Measurements from ENCODE around the gene UGT1A9. TPM values are rescaled to one million over a fixed set of nuclear protein-coding genes. Genes with fewer than 3 reads are reported as not detected.
A peak's percentile ranks its signal among the peaks of the same experiment; 100 is the strongest.

Gene UGT1A9
- total RNA-seq (2016; rRNA removed; fragmentation: Illumina TruSeq; extraction: Trizol) (not detected in 2 replicates), polyA plus RNA-seq (2011; rRNA removed) (0.07 TPM in 1 of 2 replicates, not detected in the other), polyA minus RNA-seq (2011; rRNA and poly(A)+ RNA removed; ENCODE audit: low replicate concordance) (not detected in 2 replicates), Bru-seq, nascent RNA (not detected), BruChase-seq, experiment 1, labeled RNA remaining after a 6-hour chase (not detected), BruChase-seq, experiment 2, labeled RNA remaining after a 2-hour chase (percentile 25 among the genes with signal in this experiment)
- total RNA-seq (2016; cell fraction: cytosol; rRNA removed; fragmentation: Illumina TruSeq; extraction: Trizol; ENCODE audit: low read depth), result not detected in 2 replicates
- total RNA-seq (2016; cell fraction: insoluble cytoplasmic fraction; rRNA removed; fragmentation: Illumina TruSeq; extraction: Trizol), result 0.06 TPM in 1 of 2 replicates, not detected in the other
- total RNA-seq (2016; cell fraction: membrane; rRNA removed; fragmentation: Illumina TruSeq; extraction: Trizol), result not detected in 2 replicates
- not detected in 2 replicates for total RNA-seq (2016; cell fraction: nucleus; rRNA removed; fragmentation: Illumina TruSeq; extraction: Trizol)
- polyA plus RNA-seq (2011; cell fraction: cytosol; rRNA removed), result not detected in 2 replicates
- not detected in 2 replicates for polyA plus RNA-seq (2011; cell fraction: nucleus; rRNA removed)
- polyA plus RNA-seq (2012), result not detected in 2 replicates
- polyA plus RNA-seq (2016; cell fraction: cytosol; fragmentation: Illumina TruSeq; extraction: Trizol; ENCODE audit: low read depth), result not detected in 2 replicates
- polyA plus RNA-seq (2016; cell fraction: insoluble cytoplasmic fraction; fragmentation: Illumina TruSeq; extraction: Trizol; ENCODE audit: low read depth), result not detected in 2 replicates
- not detected in 2 replicates for polyA plus RNA-seq (2016; cell fraction: membrane; fragmentation: Illumina TruSeq; extraction: Trizol; ENCODE audit: low read depth)
- polyA plus RNA-seq (2016; cell fraction: nucleus; fragmentation: Illumina TruSeq; extraction: Trizol; ENCODE audit: insufficient read depth, low read depth), result not detected in 2 replicates
- not detected in 2 replicates for polyA minus RNA-seq (2011; cell fraction: cytosol; rRNA and poly(A)+ RNA removed)
- not detected in 2 replicates for polyA minus RNA-seq (2011; cell fraction: nucleus; rRNA and poly(A)+ RNA removed)
- long read RNA-seq, experiment 1, result 0 reads
- long read RNA-seq, experiment 2, result 0 reads

DNA sequence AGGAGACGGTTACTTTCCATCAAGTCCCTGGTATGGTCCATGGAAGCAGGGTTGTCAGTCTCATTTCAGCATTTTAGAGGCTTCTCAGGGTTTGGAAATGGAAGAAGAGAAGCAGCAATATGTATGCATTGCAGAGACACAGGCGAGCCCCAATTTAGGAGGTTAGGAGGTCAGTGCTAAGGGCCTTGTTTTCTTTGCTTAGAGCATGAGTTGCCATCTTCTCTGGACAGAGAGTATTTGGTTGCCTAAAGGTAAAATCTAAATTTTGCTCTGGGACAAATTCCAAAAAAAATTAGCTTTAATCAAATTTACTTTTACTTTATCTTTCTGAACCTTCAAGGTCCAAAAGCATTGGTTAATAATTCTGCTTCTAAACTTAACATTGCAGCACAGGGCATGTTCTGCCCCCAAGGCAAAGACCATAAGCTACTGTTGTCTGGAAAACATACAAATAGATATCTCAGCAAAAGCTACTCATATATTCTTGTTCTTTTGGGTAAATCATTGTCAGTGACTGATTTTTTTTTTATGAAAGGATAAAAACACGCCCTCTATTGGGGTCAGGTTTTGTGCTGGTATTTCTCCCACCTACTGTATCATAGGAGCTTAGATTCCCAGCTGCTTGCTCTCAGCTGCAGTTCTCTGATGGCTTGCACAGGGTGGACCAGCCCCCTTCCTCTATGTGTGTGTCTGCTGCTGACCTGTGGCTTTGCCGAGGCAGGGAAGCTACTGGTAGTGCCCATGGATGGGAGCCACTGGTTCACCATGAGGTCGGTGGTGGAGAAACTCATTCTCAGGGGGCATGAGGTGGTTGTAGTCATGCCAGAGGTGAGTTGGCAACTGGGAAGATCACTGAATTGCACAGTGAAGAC, at the start of gene UGT1A9:
UGT1A9 (plus strand) TSS at position 609 of the 872 bp plus-strand sequence; CDS start at position 646, 37 bp downstream.
- CTCF ChIA-PET (ENCODE audit: low intra/inter-chr PET ratio, low total read pairs), result no interaction called here
- TF ChIP-seq ZNF136 (CRISPR knock-in tag; IDR thresholded peaks at IDR 0.05; ENCODE audit: low read depth), result no peak
- TF ChIP-seq, protein P1, sequence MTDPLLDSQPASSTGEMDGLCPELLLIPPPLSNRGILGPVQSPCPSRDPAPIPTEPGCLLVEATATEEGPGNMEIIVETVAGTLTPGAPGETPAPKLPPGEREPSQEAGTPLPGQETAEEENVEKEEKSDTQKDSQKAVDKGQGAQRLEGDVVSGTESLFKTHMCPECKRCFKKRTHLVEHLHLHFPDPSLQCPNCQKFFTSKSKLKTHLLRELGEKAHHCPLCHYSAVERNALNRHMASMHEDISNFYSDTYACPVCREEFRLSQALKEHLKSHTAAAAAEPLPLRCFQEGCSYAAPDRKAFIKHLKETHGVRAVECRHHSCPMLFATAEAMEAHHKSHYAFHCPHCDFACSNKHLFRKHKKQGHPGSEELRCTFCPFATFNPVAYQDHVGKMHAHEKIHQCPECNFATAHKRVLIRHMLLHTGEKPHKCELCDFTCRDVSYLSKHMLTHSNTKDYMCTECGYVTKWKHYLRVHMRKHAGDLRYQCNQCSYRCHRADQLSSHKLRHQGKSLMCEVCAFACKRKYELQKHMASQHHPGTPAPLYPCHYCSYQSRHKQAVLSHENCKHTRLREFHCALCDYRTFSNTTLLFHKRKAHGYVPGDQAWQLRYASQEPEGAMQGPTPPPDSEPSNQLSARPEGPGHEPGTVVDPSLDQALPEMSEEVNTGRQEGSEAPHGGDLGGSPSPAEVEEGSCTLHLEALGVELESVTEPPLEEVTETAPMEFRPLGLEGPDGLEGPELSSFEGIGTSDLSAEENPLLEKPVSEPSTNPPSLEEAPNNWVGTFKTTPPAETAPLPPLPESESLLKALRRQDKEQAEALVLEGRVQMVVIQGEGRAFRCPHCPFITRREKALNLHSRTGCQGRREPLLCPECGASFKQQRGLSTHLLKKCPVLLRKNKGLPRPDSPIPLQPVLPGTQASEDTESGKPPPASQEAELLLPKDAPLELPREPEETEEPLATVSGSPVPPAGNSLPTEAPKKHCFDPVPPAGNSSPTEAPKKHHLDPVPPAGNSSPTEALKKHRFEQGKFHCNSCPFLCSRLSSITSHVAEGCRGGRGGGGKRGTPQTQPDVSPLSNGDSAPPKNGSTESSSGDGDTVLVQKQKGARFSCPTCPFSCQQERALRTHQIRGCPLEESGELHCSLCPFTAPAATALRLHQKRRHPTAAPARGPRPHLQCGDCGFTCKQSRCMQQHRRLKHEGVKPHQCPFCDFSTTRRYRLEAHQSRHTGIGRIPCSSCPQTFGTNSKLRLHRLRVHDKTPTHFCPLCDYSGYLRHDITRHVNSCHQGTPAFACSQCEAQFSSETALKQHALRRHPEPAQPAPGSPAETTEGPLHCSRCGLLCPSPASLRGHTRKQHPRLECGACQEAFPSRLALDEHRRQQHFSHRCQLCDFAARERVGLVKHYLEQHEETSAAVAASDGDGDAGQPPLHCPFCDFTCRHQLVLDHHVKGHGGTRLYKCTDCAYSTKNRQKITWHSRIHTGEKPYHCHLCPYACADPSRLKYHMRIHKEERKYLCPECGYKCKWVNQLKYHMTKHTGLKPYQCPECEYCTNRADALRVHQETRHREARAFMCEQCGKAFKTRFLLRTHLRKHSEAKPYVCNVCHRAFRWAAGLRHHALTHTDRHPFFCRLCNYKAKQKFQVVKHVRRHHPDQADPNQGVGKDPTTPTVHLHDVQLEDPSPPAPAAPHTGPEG (CRISPR knock-in tag; IDR thresholded peaks at IDR 0.05), result no peak
- TF ChIP-seq, protein P2, sequence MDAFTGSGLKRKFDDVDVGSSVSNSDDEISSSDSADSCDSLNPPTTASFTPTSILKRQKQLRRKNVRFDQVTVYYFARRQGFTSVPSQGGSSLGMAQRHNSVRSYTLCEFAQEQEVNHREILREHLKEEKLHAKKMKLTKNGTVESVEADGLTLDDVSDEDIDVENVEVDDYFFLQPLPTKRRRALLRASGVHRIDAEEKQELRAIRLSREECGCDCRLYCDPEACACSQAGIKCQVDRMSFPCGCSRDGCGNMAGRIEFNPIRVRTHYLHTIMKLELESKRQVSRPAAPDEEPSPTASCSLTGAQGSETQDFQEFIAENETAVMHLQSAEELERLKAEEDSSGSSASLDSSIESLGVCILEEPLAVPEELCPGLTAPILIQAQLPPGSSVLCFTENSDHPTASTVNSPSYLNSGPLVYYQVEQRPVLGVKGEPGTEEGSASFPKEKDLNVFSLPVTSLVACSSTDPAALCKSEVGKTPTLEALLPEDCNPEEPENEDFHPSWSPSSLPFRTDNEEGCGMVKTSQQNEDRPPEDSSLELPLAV (CRISPR knock-in tag; conservative IDR thresholded peaks at IDR 0.05; ENCODE audit: low read depth), result no peak
- TF ChIP-seq TBX2 (CRISPR knock-in tag; IDR thresholded peaks at IDR 0.05; ENCODE audit: borderline replicate concordance), result no peak
- TF ChIP-seq, protein P3, sequence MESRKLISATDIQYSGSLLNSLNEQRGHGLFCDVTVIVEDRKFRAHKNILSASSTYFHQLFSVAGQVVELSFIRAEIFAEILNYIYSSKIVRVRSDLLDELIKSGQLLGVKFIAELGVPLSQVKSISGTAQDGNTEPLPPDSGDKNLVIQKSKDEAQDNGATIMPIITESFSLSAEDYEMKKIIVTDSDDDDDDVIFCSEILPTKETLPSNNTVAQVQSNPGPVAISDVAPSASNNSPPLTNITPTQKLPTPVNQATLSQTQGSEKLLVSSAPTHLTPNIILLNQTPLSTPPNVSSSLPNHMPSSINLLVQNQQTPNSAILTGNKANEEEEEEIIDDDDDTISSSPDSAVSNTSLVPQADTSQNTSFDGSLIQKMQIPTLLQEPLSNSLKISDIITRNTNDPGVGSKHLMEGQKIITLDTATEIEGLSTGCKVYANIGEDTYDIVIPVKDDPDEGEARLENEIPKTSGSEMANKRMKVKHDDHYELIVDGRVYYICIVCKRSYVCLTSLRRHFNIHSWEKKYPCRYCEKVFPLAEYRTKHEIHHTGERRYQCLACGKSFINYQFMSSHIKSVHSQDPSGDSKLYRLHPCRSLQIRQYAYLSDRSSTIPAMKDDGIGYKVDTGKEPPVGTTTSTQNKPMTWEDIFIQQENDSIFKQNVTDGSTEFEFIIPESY (CRISPR knock-in tag; IDR thresholded peaks at IDR 0.05), result no peak
- no peak for TF ChIP-seq ARNTL (CRISPR knock-in tag; IDR thresholded peaks at IDR 0.05)

More for the DNA sequence above, at the start of gene UGT1A9:
- DNase-seq (ENCODE audit: low spot score), result no peak
- Histone ChIP-seq H3K4me2 (ENCODE audit: low read depth, low read length) (no peak within 1 kb of the TSS), H3K27ac (ENCODE audit: extremely low read length, insufficient read depth, low read length) (no peak within 1 kb of the TSS), H3K4me1 (ENCODE audit: insufficient read depth, low read length) (no peaks in the 10 kb centered on the region), H3K79me2 (ENCODE audit: insufficient read depth, low read length) (no peaks in the 10 kb centered on the region), H3K9ac (ENCODE audit: insufficient read depth, low read depth, low read length) (no peak within 1 kb of the TSS), H3K36me3 (replicated peaks in 1 of 2; ENCODE audit: control insufficient read depth in 1 of 2, insufficient read depth in 2 of 2, low read length in 2 of 2) (no peaks in the 10 kb centered on the region), H4K20me1 (ENCODE audit: insufficient read depth, low read length) (no peaks in the 10 kb centered on the region), H3K9me3 (ENCODE audit: low read length) (no peaks in the 10 kb centered on the region), H3K4me3 (replicated peaks in 1 of 3; ENCODE audit: insufficient read depth in 1 of 3, low read depth in 2 of 3, low read length in 3 of 3) (no peak within 1 kb of the TSS), H3K27me3 (ENCODE audit: control insufficient read depth in 1 of 2, insufficient read depth in 2 of 2, low read length in 2 of 2) (no peaks in the 10 kb centered on the region), H2AFZ (ENCODE audit: low read length) (no peak within 1 kb of the TSS)
- WGBS (ENCODE audit: low lambda C conversion rate), result 50% methylated on average over 5 of the region's 5 CpGs
- POLR2A ChIA-PET, result no interaction called here
- intact Hi-C loops (cut with micrococcal nuclease; ENCODE audit: unreplicated experiment) (no loop called here), in situ Hi-C loops (cut with HindIII; ENCODE audit: extremely low pct_ligation_motif_present, low pct_unique_long_range_greater_than_20kb) (no loop called here)
- ATAC-seq, result no peak
- no peak for FAIRE-seq
- no TSS peak for BruUV-seq (replicated peaks)
